Peyer's patch (tissue), 4 donors: ENCODE results near the gene RNASE1.

ENCODE experiments used
- CTCF ChIP-seq, 6 experiments: fragments of 450-650 bp in 4 of 6; fragments of 200-600 bp in 2 of 6; sonication (generic) in 1 of 6; IDR thresholded peaks; one replicate each; pipeline ENCODE4 v1.5.1; 2017 to 2019; ENCODE audit warnings: antibody characterized with exemption in 6 of 6, mild to moderate bottlenecking in 3 of 6, moderate library complexity in 1 of 6
- POLR2A ChIP-seq, 2 donors: fragments of 450-650 bp; IDR thresholded peaks; one replicate each; pipeline ENCODE4 v1.5.1; 2017; ENCODE audit warnings: antibody characterized with exemption in 2 of 2, mild to moderate bottlenecking in 2 of 2, moderate library complexity in 2 of 2

- no peak for TF ChIP-seq CTCF (IDR thresholded peaks at IDR 0.05)
- TF ChIP-seq POLR2A (IDR thresholded peaks at IDR 0.05), result no peak
Measured at GRCh38 chr14:20794644-20795369, 7.8 kb downstream of the RNASE1 start.
